Panc1 (cell line): ENCODE data around the gene CBX7.

Experiments
- CTCF ChIP-seq: fragments of 450-650 bp; IDR thresholded peaks from 2 replicates; pipeline ENCODE4 v1.5.1; 2017; ENCODE audit warnings: mild to moderate bottlenecking
- POLR2AphosphoS5 ChIP-seq: IDR thresholded peaks from 2 replicates; pipeline ENCODE4 v1.6.1; 2012; ENCODE audit warnings: mild to moderate bottlenecking, low read depth, low read length, moderate library complexity
- SIN3A ChIP-seq: IDR thresholded peaks from 2 replicates; pipeline ENCODE4 v1.6.1; 2012; ENCODE audit warnings: low read depth, mild to moderate bottlenecking, low read length, moderate library complexity, borderline replicate concordance; ENCODE audit not compliant: insufficient read depth
- TCF7L2 ChIP-seq: IDR thresholded peaks from 2 replicates; pipeline ENCODE4 v1.6.1; 2011; ENCODE audit warnings: mild to moderate bottlenecking, low read depth, low read length, inconsistent platforms
- TF ChIP-seq, protein P1 (sequence below), 2 experiments: IDR thresholded peaks; 2 replicates each; pipeline ENCODE4 v1.6.1; 2011 to 2012; ENCODE audit warnings: low read depth in 2 of 2, control low read depth in 1 of 2, low read length in 1 of 2, mild to moderate bottlenecking in 1 of 2, moderate library complexity in 1 of 2; ENCODE audit not compliant: insufficient read depth in 1 of 2

GRCh38 chr22:39114112-39114511 lies 38.4 kb downstream of the CBX7 start:
- TF ChIP-seq CTCF (no peak), SIN3A (no peak), POLR2AphosphoS5 (no peak), TCF7L2 (no peak)
- TF ChIP-seq, protein P1, sequence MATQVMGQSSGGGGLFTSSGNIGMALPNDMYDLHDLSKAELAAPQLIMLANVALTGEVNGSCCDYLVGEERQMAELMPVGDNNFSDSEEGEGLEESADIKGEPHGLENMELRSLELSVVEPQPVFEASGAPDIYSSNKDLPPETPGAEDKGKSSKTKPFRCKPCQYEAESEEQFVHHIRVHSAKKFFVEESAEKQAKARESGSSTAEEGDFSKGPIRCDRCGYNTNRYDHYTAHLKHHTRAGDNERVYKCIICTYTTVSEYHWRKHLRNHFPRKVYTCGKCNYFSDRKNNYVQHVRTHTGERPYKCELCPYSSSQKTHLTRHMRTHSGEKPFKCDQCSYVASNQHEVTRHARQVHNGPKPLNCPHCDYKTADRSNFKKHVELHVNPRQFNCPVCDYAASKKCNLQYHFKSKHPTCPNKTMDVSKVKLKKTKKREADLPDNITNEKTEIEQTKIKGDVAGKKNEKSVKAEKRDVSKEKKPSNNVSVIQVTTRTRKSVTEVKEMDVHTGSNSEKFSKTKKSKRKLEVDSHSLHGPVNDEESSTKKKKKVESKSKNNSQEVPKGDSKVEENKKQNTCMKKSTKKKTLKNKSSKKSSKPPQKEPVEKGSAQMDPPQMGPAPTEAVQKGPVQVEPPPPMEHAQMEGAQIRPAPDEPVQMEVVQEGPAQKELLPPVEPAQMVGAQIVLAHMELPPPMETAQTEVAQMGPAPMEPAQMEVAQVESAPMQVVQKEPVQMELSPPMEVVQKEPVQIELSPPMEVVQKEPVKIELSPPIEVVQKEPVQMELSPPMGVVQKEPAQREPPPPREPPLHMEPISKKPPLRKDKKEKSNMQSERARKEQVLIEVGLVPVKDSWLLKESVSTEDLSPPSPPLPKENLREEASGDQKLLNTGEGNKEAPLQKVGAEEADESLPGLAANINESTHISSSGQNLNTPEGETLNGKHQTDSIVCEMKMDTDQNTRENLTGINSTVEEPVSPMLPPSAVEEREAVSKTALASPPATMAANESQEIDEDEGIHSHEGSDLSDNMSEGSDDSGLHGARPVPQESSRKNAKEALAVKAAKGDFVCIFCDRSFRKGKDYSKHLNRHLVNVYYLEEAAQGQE (IDR thresholded peaks at IDR 0.05; ENCODE audit: insufficient read depth in 1 of 2, low read depth in 2 of 2, low read length in 1 of 2): no peak
